WTC11 (cell line): Measurements from ENCODE around the gene ADGRD2.

Source experiments
- CREB1 ChIP-seq: sonication (generic); formaldehyde crosslinking; IDR thresholded peaks from 2 replicates; pipeline ENCODE4 v1.8.0; 2023; ENCODE audit warnings: mild to moderate bottlenecking, missing genetic modification reagents
- E2F5 ChIP-seq: sonication (generic); formaldehyde crosslinking; IDR thresholded peaks from 2 replicates; pipeline ENCODE4 v1.8.1; 2022; ENCODE audit warnings: mild to moderate bottlenecking, moderate library complexity, missing genetic modification reagents
- IRF2 ChIP-seq: sonication (generic); formaldehyde crosslinking; IDR thresholded peaks from 2 replicates; pipeline ENCODE4 v1.8.0; 2022; ENCODE audit warnings: low read depth, missing genetic modification reagents, borderline replicate concordance
- SP1 ChIP-seq: sonication (generic); formaldehyde crosslinking; conservative IDR thresholded peaks from 2 replicates; pipeline ENCODE4 v1.8.1; 2022; ENCODE audit warnings: missing genetic modification reagents
- TP53 ChIP-seq: sonication (generic); formaldehyde crosslinking; IDR thresholded peaks from 2 replicates; pipeline ENCODE4 v1.8.1; 2023; ENCODE audit warnings: mild to moderate bottlenecking, missing genetic modification reagents
- USF1 ChIP-seq: sonication (generic); formaldehyde crosslinking; IDR thresholded peaks from 2 replicates; pipeline ENCODE4 v1.8.0; 2022; ENCODE audit warnings: mild to moderate bottlenecking, missing genetic modification reagents
- USF2 ChIP-seq: sonication (generic); formaldehyde crosslinking; IDR thresholded peaks from 2 replicates; pipeline ENCODE4 v1.8.1; 2023; ENCODE audit warnings: mild to moderate bottlenecking, missing genetic modification reagents, moderate library complexity

- no peak for TF ChIP-seq CREB1
- TF ChIP-seq USF1 (CRISPR knock-in tag): no peak
- no peak for TF ChIP-seq USF2
- TF ChIP-seq E2F5 (CRISPR knock-in tag): no peak
- no peak for TF ChIP-seq SP1 (CRISPR knock-in tag)
- no peak for TF ChIP-seq TP53
- TF ChIP-seq IRF2 (CRISPR knock-in tag): no peak
Measured at GRCh38 chr9:124495126-124496074, 45.1 kb downstream of the ADGRD2 start.
